Keratinocyte (primary cell): ENCODE results near the gene TACC2. TPM values are rescaled to one million over a fixed set of nuclear protein-coding genes. Genes with fewer than 3 reads are reported as not detected.
A peak's percentile ranks its signal among the peaks of the same experiment; 100 is the strongest.

Experiments
- DNase-seq: peaks from one replicate; pipeline ENCODE4 v3.0.0-alpha.2; 2011; ENCODE audit warnings: low read depth, missing footprints, low spot score
- FAIRE-seq: peaks from 2 replicates; lab custom pipeline; 2011; peaks lifted over from hg19 to GRCh38; lab: Jason Lieb, UNC
- H2AFZ ChIP-seq: 2 replicates; pipeline ENCODE4 v1.6.0; 2012; ENCODE audit warnings: low read length, control low read depth, inconsistent platforms; ENCODE audit not compliant: control insufficient read depth
- H3K27ac ChIP-seq: 2 replicates; pipeline ENCODE4 v1.5.1; 2011; ENCODE audit warnings: low read length; ENCODE audit not compliant: control insufficient read depth, insufficient read depth
- H3K27me3 ChIP-seq: 3 replicates; pipeline ENCODE4 v1.6.0; 2011; ENCODE audit warnings: low read length; ENCODE audit not compliant: control insufficient read depth, insufficient read depth; ENCODE audit errors: extremely low read depth
- H3K36me3 ChIP-seq, 2 experiments: 2 replicates in 1 of 2; 3 replicates in 1 of 2; pipeline ENCODE4 v1.5.1; 2011; ENCODE audit warnings: low read length in 2 of 2, mild to moderate bottlenecking in 1 of 2; ENCODE audit not compliant: control insufficient read depth in 2 of 2, insufficient read depth in 2 of 2; ENCODE audit errors: extremely low read depth in 1 of 2
- H3K4me1 ChIP-seq: 3 replicates; pipeline ENCODE4 v1.5.1; 2011; ENCODE audit warnings: low read length; ENCODE audit not compliant: control insufficient read depth, insufficient read depth; ENCODE audit errors: extremely low read depth
- H3K4me2 ChIP-seq: 3 replicates; pipeline ENCODE4 v1.6.0; 2011; ENCODE audit warnings: low read depth, low read length; ENCODE audit not compliant: control insufficient read depth, insufficient read depth; ENCODE audit errors: extremely low read depth
- H3K4me3 ChIP-seq, 3 experiments: fragments of 200-600 bp in 1 of 3; sonication (generic) in 1 of 3; 2 replicates in 2 of 3; 3 replicates in 1 of 3; pipeline ENCODE4 v1.5.1; 2011 to 2016; ENCODE audit warnings: low read length in 3 of 3, mild to moderate bottlenecking in 3 of 3, control low read depth in 2 of 3, inconsistent platforms in 1 of 3, low read depth in 1 of 3, mixed read lengths in 1 of 3, mixed run types in 1 of 3, moderate library complexity in 1 of 3; ENCODE audit not compliant: control insufficient read depth in 2 of 3, insufficient read depth in 2 of 3; ENCODE audit errors: extremely low read depth in 1 of 3
- H3K79me2 ChIP-seq: 2 replicates; pipeline ENCODE4 v1.6.0; 2012; ENCODE audit warnings: low read length; ENCODE audit not compliant: control insufficient read depth, insufficient read depth
- H3K9ac ChIP-seq: 3 replicates; pipeline ENCODE4 v1.6.0; 2011; ENCODE audit warnings: low read length; ENCODE audit not compliant: control insufficient read depth, insufficient read depth; ENCODE audit errors: extremely low read depth
- H3K9me1 ChIP-seq: 3 replicates; pipeline ENCODE4 v1.6.0; 2011; ENCODE audit warnings: low read length; ENCODE audit not compliant: control insufficient read depth, insufficient read depth; ENCODE audit errors: extremely low read depth
- H3K9me3 ChIP-seq: 2 replicates; pipeline ENCODE4 v1.5.1; 2012; ENCODE audit warnings: low read depth, low read length; ENCODE audit not compliant: control insufficient read depth
- H4K20me1 ChIP-seq: 3 replicates; pipeline ENCODE4 v1.6.0; 2011; ENCODE audit warnings: low read length; ENCODE audit not compliant: control insufficient read depth, insufficient read depth; ENCODE audit errors: extremely low read depth
- EZH2 ChIP-seq: IDR thresholded peaks from one replicate; pipeline ENCODE4 v1.6.1; 2012; ENCODE audit warnings: inconsistent platforms, mild to moderate bottlenecking, low read length, moderate library complexity
- dilution Hi-C: fragments of 300-500 bp; cut with MboI; formaldehyde crosslinking; loops from one replicate; pipeline ENCODE4 v1.7.0; 2020; ENCODE audit warnings: low sequenced_read_pairs; ENCODE audit not compliant: extremely low pct_ligation_motif_present
- polyA plus RNA-seq, 5 experiments: library from polyadenylated mRNA; depleted of rRNA in 3 of 5; stranded (reverse) in 3 of 5; stranded (forward) in 1 of 5; unstranded in 1 of 5; fragments of >200 nt; gene quantifications; 1 replicate in 1 of 5; 2 replicates in 3 of 5; 3 replicates in 1 of 5; pipeline versions ENCODE4 v1.2.1 to v1.2.3, GENCODE V29; 2011 to 2012; ENCODE audit warnings: missing spikeins in 2 of 5, low read depth in 1 of 5, low replicate concordance in 1 of 5
- TF ChIP-seq, protein P1 (sequence below), 3 experiments: IDR thresholded peaks in 1 of 3; conservative IDR thresholded peaks in 1 of 3; optimal IDR thresholded peaks in 1 of 3; 2 replicates in 2 of 3; 3 replicates in 1 of 3; pipeline versions ENCODE3 to v1.5.1; 2011; ENCODE audit warnings: low read length in 3 of 3, mild to moderate bottlenecking in 3 of 3, moderate library complexity in 2 of 3, control low read depth in 1 of 3, inconsistent platforms in 1 of 3; ENCODE audit not compliant: insufficient read depth in 2 of 3; ENCODE audit errors: extremely low read depth in 1 of 3

TACC2 gene
- polyA plus RNA-seq, 1 donor (not counting 4 experiments of a cell fraction or from before 2014, with no cell fraction given) = 12.8 TPM

DNA sequence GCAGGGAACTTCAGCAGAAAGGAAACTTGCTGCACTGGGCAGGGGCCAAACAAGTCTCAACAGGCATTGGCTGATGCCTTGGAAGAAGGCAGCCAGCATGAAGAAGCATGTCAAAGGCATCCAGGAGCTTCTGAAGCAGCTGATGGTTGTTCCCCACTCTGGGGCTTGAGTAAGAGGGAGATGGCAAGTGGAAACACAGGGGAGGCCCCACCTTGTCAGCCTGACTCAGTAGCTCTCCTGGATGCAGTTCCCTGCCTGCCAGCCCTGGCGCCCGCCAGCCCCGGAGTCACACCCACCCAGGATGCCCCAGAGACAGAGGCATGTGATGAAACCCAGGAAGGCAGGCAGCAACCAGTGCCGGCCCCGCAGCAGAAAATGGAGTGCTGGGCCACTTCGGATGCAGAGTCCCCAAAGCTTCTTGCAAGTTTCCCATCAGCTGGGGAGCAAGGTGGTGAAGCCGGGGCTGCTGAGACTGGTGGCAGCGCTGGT lies 96.5 kb downstream of the TACC2 start:
- Histone ChIP-seq H3K27ac (peak overlapping the region; percentile 75), H3K4me2 (peak overlapping the region; percentile 65), H3K36me3 (no peaks in the 10 kb centered on the region), H2AFZ (peak overlapping the region; percentile 41), H3K4me3 (peak overlapping the region in 2 of 3 experiments; percentile 6 to 28), H4K20me1 (no peaks in the 10 kb centered on the region), H3K4me1 (peaks cover 78% of the 10 kb centered on the region), H3K9me3 (no peaks in the 10 kb centered on the region), H3K9me1 (no peaks in the 10 kb centered on the region), H3K27me3 (no peaks in the 10 kb centered on the region), H3K9ac (peak overlapping the region; percentile 53), H3K79me2 (no peaks in the 10 kb centered on the region)
- TF ChIP-seq EZH2 = no peak
- TF ChIP-seq, protein P1, sequence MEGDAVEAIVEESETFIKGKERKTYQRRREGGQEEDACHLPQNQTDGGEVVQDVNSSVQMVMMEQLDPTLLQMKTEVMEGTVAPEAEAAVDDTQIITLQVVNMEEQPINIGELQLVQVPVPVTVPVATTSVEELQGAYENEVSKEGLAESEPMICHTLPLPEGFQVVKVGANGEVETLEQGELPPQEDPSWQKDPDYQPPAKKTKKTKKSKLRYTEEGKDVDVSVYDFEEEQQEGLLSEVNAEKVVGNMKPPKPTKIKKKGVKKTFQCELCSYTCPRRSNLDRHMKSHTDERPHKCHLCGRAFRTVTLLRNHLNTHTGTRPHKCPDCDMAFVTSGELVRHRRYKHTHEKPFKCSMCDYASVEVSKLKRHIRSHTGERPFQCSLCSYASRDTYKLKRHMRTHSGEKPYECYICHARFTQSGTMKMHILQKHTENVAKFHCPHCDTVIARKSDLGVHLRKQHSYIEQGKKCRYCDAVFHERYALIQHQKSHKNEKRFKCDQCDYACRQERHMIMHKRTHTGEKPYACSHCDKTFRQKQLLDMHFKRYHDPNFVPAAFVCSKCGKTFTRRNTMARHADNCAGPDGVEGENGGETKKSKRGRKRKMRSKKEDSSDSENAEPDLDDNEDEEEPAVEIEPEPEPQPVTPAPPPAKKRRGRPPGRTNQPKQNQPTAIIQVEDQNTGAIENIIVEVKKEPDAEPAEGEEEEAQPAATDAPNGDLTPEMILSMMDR (optimal IDR thresholded peaks at IDR 0.05 in 1 of 3, IDR thresholded peaks at IDR 0.05 in 1 of 3, conservative IDR thresholded peaks at IDR 0.05 in 1 of 3; ENCODE audit: extremely low read depth in 1 of 3, insufficient read depth in 2 of 3, low read length in 3 of 3) = no peak
- FAIRE-seq (peak; percentile 100), DNase-seq (peak; percentile 97)
- dilution Hi-C loops = no loop called here

DNA sequence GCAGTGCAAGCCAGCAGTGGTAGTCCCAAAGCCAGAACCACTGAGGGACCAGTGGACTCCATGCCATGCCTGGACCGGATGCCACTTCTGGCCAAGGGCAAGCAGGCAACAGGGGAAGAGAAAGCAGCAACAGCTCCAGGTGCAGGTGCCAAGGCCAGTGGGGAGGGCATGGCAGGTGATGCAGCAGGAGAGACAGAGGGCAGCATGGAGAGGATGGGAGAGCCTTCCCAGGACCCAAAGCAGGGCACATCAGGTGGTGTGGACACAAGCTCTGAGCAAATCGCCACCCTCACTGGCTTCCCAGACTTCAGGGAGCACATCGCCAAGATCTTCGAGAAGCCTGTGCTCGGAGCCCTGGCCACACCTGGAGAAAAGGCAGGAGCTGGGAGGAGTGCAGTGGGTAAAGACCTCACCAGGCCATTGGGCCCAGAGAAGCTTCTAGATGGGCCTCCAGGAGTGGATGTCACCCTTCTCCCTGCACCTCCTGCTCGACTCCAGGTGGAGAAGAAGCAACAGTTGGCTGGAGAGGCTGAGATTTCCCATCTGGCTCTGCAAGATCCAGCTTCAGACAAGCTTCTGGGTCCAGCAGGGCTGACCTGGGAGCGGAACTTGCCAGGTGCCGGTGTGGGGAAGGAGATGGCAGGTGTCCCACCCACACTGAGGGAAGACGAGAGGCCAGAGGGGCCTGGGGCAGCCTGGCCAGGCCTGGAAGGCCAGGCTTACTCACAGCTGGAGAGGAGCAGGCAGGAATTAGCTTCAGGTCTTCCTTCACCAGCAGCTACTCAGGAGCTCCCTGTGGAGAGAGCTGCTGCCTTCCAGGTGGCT lies 97.7 kb downstream of the TACC2 start:
- Histone ChIP-seq H3K27me3 (no peaks in the 10 kb centered on the region), H3K4me1 (peaks cover 74% of the 10 kb centered on the region), H3K9me1 (no peaks in the 10 kb centered on the region), H3K27ac (no peak overlapping the region), H3K36me3 (no peaks in the 10 kb centered on the region), H3K4me2 (peak overlapping the region; percentile 65), H3K9ac (no peak overlapping the region), H2AFZ (no peak overlapping the region), H3K9me3 (no peaks in the 10 kb centered on the region), H4K20me1 (no peaks in the 10 kb centered on the region), H3K4me3 (no peak overlapping the region), H3K79me2 (no peaks in the 10 kb centered on the region)
- dilution Hi-C loops = no loop called here
- FAIRE-seq (peak; percentile 64), DNase-seq (no peak)
- TF ChIP-seq EZH2 = no peak
- TF ChIP-seq, protein P1 (optimal IDR thresholded peaks at IDR 0.05 in 1 of 3, IDR thresholded peaks at IDR 0.05 in 1 of 3, conservative IDR thresholded peaks at IDR 0.05 in 1 of 3; ENCODE audit: extremely low read depth in 1 of 3, insufficient read depth in 2 of 3, low read length in 3 of 3) = no peak
